Colonic mucosa (tissue), 4 donors: ENCODE results near the gene FGFR3. TPM values are rescaled to one million over a fixed set of nuclear protein-coding genes. Genes with fewer than 3 reads are reported as not detected.

Experiments
- DNase-seq: peaks from one replicate; pipeline ENCODE4 v3.0.0-alpha.2; 2020
- H3K27ac ChIP-seq: fragments of 200-600 bp; one replicate; pipeline ENCODE4 v1.8.0; 2021
- H3K27me3 ChIP-seq: fragments of 200-600 bp; one replicate; pipeline ENCODE4 v1.8.0; 2021
- H3K36me3 ChIP-seq: fragments of 200-600 bp; one replicate; pipeline ENCODE4 v1.8.0; 2021
- H3K4me1 ChIP-seq: fragments of 200-600 bp; one replicate; pipeline ENCODE4 v1.8.0; 2021; ENCODE audit warnings: mild to moderate bottlenecking
- H3K4me3 ChIP-seq: fragments of 200-600 bp; one replicate; pipeline ENCODE4 v1.8.0; 2021
- H3K9ac ChIP-seq, 2 donors: one replicate each; pipeline ENCODE4 v1.7.0; 2013; ENCODE audit warnings: control low read depth in 2 of 2, low read depth in 2 of 2, low read length in 2 of 2
- H3K9me3 ChIP-seq: fragments of 200-600 bp; one replicate; pipeline ENCODE4 v1.8.0; 2021
- intact Hi-C: fragments of 100-400 bp; cut with DNase I; formaldehyde crosslinking; loops from one replicate; pipeline ENCODE4 v1.14.1; 2022
- total RNA-seq, 2 donors: library from RNA; stranded (reverse); fragmentation: NEBNext Ultra II Directional in 1 of 2; extraction: Animal tissue kit (Norgen Biotek cat#: 25700) in 1 of 2; gene quantifications; one replicate each; pipeline ENCODE4 v1.2.1, GENCODE V29; 2021
- TF ChIP-seq, protein P1 (sequence below): fragments of 200-600 bp; IDR thresholded peaks from one replicate; pipeline ENCODE4 v1.8.0; 2022; ENCODE audit warnings: antibody characterized with exemption, mild to moderate bottlenecking
- donor health status: healthy.
- donor health status: DM: no; HTN: no; CAD: no.
- donor health status: DM: no; HTN: no; CAD: no.

The FGFR3 gene
- total RNA-seq, 2 donors from 2014 or later, result 32.3 to 52.9 TPM

DNA sequence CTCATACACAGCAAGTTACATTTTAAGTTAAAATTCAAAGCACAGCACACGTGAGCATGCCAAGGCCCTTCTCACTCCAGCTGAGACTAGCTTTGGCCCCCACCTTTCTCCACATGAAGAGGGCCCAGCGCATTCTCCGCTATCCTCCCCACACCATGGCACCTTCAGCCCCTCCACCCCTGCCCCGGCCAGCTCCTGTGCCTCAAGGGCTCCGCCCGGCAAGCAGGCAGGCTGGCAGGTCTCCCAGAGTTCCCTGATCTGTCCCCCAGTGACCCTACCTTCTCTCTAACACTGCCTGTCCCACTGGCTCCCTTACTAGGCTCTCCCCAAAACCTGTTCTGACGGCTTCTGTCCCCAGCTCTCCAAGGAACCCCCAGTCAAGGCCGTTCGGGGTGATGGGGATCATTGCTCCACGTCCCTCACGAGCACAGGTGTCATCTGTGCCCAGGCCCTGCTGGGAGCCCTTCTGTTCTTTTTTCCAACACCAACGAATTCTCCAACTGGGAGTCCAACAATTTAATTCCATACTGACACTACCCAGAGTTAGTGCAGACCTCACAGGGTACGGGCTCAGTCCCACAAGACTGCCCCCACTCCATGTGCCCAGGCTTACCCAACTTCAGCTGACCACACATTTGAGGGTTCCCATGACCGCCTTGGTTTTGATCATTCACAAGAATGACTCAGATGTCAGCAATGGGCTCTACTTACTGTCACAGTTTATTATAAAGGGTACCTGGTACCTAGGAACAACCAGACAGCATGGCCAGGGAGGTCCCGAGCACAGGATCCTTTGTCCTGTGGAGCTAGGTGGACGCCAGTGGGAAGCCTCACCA, 58.7 kb downstream of the FGFR3 start:
- no peak for DNase-seq
- Histone ChIP-seq H3K4me3 (no peak overlapping the region), H3K9me3 (no peaks in the 10 kb centered on the region), H3K9ac (peak overlapping the region in 1 of 2 donors; percentile 43), H3K36me3 (no peaks in the 10 kb centered on the region), H3K4me1 (no peaks in the 10 kb centered on the region), H3K27me3 (no peaks in the 10 kb centered on the region), H3K27ac (peak overlapping the region; percentile 72)
- TF ChIP-seq, protein P1, sequence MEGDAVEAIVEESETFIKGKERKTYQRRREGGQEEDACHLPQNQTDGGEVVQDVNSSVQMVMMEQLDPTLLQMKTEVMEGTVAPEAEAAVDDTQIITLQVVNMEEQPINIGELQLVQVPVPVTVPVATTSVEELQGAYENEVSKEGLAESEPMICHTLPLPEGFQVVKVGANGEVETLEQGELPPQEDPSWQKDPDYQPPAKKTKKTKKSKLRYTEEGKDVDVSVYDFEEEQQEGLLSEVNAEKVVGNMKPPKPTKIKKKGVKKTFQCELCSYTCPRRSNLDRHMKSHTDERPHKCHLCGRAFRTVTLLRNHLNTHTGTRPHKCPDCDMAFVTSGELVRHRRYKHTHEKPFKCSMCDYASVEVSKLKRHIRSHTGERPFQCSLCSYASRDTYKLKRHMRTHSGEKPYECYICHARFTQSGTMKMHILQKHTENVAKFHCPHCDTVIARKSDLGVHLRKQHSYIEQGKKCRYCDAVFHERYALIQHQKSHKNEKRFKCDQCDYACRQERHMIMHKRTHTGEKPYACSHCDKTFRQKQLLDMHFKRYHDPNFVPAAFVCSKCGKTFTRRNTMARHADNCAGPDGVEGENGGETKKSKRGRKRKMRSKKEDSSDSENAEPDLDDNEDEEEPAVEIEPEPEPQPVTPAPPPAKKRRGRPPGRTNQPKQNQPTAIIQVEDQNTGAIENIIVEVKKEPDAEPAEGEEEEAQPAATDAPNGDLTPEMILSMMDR, result no peak
- intact Hi-C loops, result loop anchor here (10.0 kb wide), 1 partner anchor 53 kb away; no protein-coding TSS in a partner anchor

DNA sequence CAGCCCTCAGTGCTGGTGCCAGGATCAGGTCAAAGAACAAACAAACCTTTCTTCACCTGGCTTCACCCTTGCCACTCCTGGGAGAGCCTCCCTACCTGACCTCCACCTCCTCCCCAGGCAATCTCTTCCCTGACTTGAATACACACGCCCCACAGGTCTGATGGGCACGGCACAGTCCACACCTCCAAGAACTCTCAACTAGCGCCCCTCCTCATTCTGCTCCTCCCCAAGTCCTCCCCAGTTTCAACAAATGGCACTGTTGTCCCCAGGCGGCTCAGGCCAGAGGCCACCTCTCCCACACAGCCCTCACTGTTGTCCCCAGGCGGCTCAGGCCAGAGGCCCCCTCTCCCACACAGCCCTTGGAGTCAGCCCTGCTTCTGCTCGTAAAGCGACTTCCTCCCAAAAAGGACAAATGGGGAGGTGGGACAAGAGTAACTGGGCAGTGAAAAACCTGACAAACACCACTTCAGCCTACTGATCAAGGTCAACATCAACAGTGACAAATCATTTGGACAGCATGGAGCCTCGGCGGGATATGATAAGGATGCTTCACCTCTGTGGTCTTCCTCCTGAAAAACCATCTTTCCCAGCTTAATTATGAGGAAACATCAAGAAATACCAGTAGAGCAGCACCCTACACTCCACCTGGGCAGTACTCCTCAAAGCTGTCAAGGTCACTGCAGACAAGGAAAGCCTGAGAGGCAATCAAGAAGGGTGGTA, 60.0 kb downstream of the FGFR3 start:
- intact Hi-C loops, result loop anchor here (10.0 kb wide), 1 partner anchor 52 kb away; no protein-coding TSS in a partner anchor
- Histone ChIP-seq H3K27ac (peak overlapping the region; percentile 72), H3K4me1 (peaks cover 4% of the 10 kb centered on the region)

DNA sequence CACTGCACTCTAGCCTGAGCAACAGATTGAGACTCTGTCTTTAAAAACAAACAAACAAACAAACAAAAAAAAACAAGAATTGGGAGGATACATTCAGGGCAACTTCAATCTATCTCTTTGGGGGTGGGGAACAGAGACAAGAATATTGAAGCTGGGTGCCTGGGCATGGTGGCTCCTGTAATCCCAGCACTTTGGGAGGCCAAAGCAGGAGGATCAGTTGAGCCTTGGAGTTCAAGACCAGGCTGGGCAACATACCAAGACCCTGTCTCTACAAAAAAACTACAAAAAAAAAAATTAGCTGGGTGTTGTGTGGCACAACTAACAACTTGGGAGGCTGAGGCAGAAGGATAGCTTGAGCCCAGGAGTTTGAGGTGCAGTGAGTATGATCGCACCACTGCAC, 61.7 kb downstream of the FGFR3 start:
- TF ChIP-seq, protein P1, result no peak
- H3K4me3 ChIP-seq, result peak overlapping the region; percentile 72
- intact Hi-C loops, result loop anchor here (10.0 kb wide), 1 partner anchor 50 kb away; no protein-coding TSS in a partner anchor
- H3K4me1 ChIP-seq, result peaks cover 10% of the 10 kb centered on the region
- H3K9ac ChIP-seq, result peak overlapping the region in 1 of 2 donors; percentile 88
- no peak for DNase-seq
- no peak overlapping the region for H3K27ac ChIP-seq
- H3K9me3 ChIP-seq, result no peaks in the 10 kb centered on the region
- no peaks in the 10 kb centered on the region for H3K27me3 ChIP-seq
- no peaks in the 10 kb centered on the region for H3K36me3 ChIP-seq

More for the DNA sequence above, 60.0 kb downstream of the FGFR3 start:
- no peak overlapping the region for H3K4me3 ChIP-seq
- H3K9me3 ChIP-seq, result no peaks in the 10 kb centered on the region
- no peaks in the 10 kb centered on the region for H3K36me3 ChIP-seq
- peak; percentile 82 for DNase-seq
- H3K27me3 ChIP-seq, result no peaks in the 10 kb centered on the region
- peak overlapping the region in 1 of 2 donors; percentile 47 for H3K9ac ChIP-seq
- TF ChIP-seq, protein P1, result no peak

DNA sequence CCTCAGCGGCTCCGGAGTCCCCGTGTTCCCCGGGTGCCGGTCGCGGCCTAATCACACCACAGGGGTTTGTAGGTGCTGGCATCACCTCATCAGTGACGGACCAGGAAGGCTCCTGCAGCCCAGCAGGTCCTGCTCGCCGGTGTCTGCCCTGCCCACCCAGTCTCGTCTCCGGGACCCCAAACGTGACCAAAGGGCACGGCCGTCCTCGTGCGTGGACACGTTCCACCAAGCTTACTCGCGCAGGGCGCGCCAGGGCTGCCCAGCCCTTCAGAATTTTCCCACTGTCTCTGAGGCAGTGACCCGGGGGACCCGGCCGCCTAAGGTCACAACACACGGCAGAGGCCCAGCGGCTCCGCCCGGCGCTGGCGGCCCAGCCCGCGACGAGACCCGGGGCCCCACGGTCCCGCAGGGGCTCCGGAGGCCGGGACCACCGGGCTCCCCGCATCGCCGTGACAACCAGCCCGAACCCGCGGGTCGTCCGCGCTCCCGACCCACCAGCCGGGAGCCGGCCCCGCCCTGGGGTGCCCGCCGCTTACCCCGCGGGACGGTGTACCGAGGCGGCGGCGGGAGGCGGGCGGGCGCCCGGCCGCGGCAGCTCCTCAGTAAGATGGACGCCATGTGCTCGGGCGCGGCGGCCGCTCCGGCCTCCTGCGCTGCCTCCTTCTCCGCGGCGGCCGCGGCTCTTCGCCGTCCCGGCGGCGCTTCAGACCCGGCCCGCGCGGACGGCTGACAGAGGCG, 62.4 kb downstream of the FGFR3 start:
- H3K9me3 ChIP-seq, result no peaks in the 10 kb centered on the region
- peak; percentile 43 for DNase-seq
- H3K4me1 ChIP-seq, result peaks cover 10% of the 10 kb centered on the region
- peak overlapping the region; percentile 81 for H3K27ac ChIP-seq
- H3K36me3 ChIP-seq, result no peaks in the 10 kb centered on the region
- TF ChIP-seq, protein P1, result no peak
- peak overlapping the region; percentile 82 to 88 for H3K9ac ChIP-seq
- no peaks in the 10 kb centered on the region for H3K27me3 ChIP-seq
- H3K4me3 ChIP-seq, result peak overlapping the region; percentile 72
- intact Hi-C loops, result loop anchor here (10.0 kb wide), 1 partner anchor 49 kb away; no protein-coding TSS in a partner anchor
